Stimulated activated CD4-positive, alpha-beta T cell treated with anti-CD3 and anti-CD28 coated beads, Interleukin-15, amount 100 ng/mL, for 1 hour (primary cell): ENCODE measurements around the gene CSPG4.
A peak's percentile ranks its signal among the peaks of the same experiment; 100 is the strongest.
"Not testable (repeated sequence)": the region's sequence is repeated elsewhere in the genome, so short reads cannot be mapped to it uniquely, and the experiment has no call there.

ENCODE experiments used
- DNase-seq, 2 donors: peaks; one replicate each; pipeline ENCODE4 v3.0.0-alpha.2; 2020; ENCODE audit warnings: low read depth in 1 of 2, low spot score in 1 of 2

CSPG4 gene

DNA sequence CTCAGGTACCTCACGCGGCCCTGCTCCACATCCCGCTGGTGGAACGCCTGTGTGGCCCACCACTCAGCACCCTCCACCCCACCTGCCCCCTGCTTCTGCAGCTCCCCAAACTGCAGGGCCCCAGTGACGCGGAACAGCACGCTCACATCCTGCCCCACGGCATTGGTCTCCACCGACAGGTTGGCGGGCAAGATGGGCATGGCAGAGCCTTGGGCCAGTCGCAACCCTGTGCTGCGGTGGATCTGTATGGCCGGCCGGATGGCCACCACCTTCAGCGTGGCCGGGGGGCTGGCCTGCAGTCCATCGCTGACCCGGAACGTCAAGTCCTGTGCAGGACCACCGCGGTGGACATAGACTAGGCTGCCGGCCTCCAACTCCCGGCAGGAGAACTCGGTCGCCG lies 23.8 kb downstream of the CSPG4 start:
- DNase-seq = no peak

DNA sequence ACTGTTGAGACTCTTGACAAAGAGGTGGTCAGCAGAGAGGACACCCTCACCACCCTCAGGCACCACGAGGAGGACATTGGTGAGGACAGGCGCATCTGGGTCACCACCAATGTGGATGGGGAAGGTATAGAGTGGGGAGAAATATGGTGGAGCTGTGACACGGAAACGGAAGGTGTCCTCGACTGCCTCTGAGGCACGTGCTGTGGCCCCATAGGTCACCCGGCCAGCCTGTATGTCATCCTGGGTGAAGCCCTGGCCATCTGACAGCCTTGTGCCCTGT lies 24.4 kb downstream of the CSPG4 start:
- DNase-seq = no peak

DNA sequence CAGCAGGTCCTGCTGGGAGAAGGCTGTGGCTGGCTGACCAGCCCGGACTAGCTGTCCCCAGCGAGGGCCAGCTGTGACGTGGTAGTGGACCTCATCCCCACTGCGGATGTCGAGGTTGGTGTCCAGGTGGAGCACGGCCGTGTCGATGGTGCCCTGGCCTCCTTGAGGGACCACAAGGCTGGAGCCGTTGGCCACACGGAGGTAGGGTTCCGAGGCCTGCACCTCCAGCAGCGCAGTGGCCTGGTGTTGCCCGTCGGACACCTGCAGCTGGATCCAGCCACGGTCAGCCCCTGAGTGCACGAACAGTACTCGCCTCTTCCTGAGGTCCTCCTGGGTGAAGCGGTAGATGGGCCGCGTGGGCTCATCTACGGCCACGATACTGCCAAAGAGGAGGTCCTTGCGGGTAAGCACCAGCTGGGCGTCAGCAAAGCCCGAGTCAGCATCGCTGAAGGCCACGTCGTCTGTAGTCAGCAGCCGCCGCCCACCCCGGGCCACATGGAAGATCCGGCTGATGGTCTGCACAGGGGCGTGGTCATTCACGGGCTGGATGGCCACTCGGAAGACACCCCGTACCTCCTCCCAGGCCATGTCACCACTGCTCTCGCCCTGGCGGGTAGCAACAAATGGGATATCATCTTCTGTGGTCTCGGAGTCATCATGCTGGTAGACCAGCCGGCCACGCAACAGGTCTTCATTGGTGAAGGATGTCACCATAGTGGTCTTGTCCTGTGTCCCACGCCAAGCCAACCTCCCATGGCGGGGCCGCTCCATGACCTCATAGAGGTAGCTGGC lies 25.0 kb downstream of the CSPG4 start:
- DNase-seq = no peak

DNA sequence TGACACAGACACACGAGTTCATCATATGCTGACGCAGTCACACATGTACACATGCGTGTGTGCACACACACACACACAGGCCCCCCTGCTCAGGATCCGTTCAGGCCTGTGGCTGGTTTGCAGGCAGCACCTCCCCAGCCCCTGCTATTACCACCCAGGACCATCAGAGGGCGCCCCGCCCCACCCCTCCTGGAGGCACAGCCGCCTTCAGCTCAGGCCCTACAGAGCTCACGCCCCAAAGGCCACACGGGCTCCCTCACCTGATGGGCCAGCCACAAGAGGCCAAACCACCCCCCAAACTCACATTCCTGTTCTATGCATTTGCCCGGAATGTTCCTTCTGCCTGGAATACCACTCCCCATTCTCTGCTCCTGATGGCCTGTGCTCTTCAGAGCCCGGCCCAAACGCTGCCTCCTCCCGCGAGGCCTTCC lies 26.4 kb downstream of the CSPG4 start:
- peak; percentile 50 to 72 for DNase-seq

DNA sequence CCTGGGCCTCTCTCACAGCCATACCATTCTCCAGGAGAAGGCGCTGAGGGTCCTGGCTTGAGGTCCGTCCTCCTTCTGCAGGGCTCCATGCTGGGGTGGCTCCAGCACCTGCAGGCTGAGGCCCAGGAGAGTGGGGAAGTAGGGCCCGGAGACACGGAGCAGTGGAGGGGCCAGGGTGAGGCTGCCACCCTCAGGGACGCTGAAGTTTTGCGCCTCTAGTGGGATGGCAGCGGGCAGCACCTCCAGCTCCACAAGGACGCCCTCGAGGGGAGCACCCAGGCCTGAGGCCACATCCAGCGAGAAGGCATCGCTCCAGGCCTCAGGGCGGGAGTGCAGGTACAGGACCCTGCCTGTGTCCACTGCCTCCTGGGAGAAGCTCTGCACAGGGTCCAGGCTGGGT lies 27.5 kb downstream of the CSPG4 start:
- no peak for DNase-seq

DNA sequence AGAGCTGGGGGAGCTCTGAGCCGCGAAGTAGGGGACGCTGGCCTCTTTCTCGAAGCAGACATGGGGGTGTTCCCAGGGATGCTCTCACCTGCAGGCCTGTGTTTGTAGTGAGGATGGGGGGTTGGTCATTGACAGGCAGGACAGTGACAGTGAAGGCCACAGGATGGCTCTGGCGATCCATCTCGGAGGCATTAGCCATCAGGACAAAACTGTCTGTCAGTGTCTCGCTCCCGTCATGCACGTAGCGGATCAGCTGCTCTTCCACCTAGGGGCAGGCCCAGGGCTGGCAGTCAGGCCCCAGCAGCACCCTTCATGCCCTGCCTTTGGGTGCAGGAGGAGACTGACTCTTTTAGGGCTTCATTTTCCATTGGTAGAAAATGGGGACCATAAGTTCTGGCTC lies 28.0 kb downstream of the CSPG4 start:
- DNase-seq = no peak

DNA sequence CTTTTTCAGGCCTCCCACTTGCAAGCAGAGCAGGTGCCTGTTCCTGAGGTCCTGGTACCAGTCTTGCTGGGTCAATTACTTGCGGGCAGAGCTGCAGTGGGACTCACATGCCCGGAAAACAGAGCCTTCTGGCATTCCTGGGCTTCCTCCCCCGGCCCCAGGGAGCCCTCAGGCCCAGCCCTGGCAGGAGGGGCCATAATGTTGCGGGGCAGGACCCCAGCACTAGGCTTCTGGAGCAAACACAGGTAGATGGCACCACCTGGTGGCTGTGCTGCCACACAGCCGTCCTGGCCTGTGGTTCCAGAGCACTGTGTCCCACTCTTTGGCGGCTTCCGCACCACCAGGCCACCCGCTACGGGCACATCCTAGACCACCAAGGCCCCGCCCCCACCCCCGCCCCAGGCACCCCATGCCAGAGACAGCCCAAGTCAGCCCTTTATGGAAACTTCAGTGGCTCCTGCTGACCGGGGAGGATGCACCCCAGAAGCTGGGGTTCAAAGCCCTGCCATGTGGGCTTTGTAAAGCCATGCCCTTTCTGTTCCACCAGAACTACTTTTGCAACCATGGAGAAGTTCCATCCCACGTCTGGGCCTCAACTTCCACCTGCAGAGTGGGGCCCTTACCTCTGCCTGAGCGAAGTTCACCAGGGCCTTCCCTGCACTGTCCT lies 28.9 kb downstream of the CSPG4 start:
- DNase-seq = peak; percentile 31 to 62

DNA sequence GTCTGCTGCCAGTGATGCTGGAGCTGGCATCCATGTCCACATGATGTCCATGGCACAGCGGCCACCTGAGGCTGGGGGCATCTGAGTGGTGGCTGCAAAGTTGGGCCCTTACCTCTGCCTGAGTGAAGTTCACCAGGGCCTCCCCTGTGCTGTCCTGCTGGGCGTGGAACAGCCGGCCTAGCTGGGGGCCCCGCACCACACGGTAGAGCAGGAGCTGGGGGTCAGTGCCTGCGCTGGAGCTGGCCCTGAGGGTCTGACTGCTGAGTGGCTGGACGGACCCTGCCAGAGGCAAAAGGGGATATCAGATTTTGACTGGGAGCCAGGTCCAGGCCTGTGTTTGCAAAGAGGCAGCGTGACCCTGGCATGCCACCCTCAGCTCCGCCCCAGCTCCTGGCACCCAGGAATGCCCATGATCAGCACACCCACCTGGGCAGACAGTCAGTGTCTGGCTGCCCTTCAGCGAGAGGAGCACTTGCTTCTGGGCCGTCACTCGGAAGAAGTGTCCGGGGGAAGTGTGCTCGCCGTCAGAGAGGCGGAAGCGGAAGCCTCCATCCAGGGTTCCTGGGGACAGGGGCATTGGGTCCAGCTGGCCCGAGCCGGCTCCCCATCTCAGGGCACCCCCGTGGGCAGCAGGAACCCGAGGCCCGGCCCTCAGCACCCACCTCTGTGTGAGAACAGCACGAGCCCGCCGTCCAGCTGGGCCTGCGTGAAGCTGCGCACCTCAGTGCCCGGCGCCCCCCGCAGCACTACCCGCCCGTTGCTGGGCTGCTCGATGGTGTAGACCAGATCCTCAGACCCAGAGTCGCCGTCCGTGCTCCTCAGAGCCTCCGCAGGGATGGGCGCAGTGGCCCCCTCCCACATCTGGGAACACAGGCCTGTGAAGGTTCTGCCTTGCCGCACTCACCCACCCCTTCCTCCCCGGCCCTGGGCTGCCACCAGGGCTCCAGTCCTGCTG lies 30.2 kb downstream of the CSPG4 start:
- no peak for DNase-seq

DNA sequence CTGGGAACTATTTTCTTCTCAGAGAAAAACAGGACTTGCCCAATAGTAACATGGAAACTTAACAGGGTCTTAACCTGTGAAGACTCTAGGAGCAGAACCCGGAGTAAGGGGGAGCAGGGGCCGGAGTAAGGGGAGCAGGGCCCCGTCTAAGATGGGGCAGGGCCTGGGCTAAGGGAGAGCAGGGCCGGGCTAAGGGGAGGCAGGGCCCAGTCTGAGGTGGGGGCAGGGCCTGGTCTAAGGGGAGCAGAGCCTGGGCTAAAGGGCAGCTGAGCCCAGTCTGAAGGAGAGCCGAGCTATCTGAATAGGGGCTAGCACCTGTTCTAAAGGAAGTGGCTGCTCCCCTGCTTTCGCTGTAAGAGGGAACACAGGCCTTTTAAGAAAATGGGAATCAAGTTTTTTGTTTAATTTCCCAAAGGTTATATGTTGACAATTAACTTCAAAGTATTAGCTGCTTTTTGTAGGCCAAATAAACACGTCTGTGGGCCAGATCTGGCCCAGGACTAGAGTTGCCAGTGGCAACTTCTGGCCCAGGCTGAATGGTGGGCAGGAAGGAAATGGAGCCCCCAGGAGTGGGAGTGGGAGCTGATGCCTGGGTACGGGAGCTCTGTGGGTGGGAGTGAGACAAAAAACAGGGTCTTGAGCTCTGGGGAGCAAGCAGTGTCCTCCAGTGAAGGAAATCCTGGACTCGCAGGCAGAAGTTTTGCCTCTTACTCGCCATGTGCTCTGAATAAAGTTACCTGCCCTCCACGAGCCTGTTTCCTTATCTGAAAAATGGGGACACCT lies 32.5 kb downstream of the CSPG4 start:
- DNase-seq = no peak

DNA sequence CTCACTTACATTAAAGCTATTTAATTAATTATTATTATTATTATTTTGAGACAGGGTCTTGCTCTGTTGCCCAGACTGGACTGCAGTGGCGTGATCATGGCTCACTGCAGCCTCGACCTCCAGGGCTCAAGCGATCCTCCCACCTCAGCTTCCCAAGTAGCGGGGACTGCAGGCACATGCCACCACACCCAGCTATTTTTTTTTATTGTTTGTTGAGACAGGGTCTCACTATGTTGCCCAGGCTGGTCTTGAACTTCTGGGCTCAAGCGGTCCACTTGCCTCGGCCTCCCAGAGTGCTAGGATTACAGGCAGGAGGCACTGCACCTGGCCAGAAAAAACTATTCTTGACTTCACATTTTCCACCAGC lies 34.3 kb downstream of the CSPG4 start:
- not testable (repeated sequence) for DNase-seq

DNA sequence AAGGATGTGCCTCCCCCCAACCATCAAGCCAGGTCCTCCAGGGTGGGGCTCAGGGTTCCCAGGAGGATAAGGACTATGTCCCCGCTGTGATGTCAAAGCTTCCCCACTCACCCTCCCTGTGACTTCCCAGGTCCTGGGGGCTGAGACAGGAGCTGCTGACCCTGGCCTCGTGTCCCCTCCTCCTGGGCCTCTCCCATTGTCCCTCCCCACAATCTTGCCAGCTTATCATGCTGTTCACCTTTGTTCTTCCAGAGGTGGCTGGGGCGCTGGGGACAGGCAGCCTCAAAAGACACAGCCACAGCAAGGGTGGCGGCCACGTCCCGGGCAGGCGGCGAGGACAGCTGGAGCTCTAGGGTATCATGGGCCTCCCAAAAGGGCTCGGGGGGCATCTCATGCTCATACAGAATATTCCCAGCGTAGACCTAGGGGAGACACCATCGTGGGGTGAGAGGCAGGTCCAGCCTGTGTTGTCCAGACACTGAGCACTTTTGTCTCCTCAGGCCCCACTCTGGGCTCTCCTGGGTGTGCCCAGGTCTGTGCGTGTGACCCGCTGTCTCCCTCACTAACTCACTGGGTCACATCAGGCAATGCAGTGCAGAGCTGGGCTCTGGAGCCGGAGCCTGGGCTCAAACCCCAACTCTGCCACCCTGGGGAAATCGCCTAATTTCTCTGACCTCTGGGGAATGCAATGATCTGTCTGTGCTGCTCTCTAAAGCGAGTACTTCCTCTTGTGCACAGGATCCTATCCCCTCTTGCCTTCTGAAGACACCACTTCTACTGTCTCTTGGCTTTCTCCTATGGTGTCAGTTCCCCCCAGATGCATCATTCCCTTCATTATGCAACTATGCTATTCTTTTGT lies 35.0 kb downstream of the CSPG4 start:
- DNase-seq = no peak

DNA sequence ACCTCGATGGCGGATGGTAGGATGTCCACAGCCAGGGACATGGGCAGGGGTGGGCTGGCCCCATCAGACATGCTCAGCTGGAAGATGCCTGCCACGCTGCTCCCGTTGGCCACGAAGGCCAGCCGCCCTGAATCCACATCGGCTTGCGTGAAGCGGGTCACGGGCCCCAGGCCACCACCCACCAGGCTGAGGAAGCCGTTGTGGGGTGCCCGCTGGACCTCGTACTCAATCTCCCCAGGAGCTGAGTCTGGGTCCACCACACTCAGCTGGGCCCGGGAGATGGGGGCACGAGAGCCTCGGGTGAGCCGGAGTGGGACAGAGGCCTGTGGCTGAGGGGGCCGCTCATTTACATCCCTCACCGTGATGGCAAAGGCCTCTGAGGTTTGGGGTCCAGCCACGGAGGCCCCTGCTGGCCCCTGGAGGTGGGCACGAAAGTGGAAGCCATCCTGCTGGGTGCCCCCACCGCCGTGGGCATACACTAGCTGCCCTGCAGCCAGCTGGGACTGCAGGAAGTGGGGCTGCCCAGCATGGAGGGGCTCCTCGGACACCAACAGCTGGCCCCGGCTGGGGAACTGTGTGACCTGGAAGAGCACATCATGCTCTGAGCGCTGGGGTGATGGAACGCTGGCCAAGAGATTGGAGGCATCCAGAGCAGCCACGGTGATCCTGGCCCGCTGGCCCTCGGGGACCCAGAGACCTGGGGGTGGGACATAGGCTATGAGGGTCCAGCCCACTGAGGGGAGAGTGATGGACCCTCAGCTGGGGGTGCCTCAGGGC lies 35.8 kb downstream of the CSPG4 start:
- DNase-seq = no peak

DNA sequence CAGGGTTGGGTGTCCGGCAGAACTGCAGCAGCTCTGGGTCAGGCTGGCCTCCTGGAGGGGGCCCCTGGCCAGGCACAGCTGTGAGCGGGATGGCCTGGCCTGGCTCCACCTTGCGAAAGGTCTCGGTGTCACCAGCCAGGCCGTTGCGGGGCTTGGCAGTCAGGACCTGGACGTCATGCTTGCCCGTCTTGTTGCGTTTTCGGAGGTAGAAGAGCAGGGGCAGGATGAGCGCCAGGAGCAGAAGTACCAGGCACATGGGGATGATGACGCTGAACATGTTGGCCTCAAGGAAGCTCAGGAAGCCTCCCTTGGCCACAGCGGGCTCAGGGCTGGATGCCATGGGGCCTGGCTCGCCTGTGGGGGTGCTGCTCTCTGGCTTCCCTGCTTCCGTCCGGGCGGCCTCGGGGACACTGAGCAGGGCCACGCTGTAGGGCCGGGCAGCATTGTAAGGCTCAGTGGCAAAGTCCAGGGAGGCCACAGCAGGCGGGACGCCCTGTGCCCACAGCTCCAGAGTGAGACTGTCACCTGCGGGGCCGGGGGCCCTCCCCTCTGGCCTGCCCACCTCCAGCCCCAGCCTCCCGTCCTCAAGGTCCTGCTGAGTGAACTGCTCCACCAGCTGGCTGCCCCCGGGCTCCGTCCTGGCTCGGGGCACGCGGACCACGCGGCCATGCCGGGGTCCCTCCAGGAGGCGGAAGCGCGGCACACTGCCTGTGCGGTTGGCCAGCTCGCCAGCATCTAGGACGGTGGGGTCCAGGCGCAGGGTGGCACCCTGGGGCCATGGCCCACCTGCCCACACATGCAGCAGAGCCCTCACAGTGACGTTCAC lies 36.9 kb downstream of the CSPG4 start:
- DNase-seq = no peak

DNA sequence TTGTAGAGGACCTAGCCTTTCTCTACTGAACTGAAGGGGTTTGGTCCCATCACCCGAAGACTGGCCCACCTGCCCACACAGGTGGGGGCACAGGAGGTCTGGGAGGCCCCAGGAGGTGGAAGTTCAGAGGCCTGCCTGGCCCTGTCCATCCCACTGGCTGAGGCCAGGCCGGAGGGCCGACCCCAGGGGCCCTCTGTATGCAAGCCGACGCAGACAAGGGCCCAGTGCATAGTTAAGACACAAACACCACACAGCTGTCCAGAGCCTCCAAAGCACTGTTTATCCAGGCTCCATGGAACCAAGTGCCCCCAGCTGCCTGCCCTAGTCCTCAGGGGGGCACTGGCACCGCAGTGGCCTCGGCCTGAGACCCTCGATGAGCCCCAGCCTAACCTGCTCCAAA lies 38.3 kb downstream of the CSPG4 start:
- no peak for DNase-seq

DNA sequence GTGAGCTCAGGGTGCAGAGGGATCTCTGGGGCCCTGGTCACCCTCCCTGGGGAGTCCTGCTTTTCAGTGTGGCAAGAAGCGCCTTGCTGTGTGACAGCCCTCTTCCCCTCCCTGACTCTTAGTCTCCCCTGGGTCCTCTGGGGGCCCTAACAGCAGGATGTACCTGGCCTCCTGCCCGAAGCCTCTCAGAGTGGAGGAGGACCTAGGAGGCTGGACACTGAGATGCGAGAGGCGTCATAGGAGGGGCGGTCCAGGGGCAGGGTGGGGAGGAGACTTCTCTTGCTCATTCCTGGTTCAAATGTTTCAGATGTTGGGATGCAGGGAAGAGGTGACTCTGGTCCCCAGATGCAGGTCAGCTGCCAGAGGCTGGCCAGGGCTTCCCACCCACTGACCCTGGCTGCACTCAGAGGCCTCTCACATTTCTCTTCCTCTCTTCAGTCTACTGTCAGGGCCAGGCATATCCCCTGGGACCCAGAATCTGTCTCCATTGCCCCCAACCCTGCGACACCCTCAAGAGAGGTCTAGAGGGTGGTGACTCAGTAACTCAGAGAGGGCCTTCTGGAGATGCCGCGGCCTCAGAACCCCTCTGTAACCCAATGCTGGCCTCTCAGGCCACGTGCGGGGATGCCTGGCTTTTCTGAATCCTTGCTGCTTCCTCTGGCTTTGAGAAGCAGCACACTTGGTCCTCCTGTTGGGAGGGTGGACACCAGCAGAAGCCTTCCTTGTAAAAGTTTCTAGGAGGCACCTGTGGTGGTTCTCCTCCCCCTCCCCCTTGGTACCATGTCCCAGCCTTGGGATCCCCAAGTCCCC lies 39.0 kb downstream of the CSPG4 start:
- DNase-seq = no peak

DNA sequence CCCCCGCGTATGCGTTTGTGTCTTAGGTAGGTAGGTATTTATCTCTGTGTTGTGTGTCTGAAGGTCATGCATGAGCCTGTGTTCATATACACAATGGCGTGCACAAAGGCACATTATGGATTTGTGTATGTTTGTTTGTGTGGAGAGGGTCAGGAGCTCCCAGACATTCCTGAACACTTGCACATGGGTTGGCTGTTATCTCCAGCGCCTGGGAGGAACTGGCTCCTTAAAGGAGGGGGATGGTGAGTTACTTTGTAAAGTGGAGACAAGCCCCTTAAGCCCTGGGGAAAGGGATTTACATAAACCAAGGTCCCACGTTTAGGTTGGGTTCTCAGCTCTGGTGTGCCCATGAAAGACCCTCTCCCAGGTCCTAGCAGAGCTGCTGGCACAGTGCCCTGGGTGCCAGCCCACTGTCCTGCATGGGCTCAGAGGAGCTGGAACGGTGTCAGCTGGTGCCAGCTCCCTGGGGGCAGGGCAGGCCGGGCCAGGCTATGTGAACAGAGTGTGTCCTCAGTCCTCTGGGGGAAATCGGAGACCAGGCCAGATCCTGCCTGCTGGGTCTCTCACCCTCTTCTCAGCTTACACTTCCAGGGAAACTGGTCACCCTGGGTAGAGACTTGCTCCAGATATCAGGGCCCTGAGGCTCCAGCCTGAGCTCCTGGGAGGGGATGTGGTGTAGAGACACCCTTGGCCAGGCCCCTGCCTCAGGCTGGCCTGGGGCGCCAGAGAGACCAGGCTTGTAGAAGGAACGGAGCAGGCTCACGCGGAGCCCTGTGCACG lies 39.8 kb downstream of the CSPG4 start:
- DNase-seq = no peak
